ENCODE measurements around the gene DEFB121. TPM values are rescaled to one million over a fixed set of nuclear protein-coding genes. Genes with fewer than 3 reads are reported as not detected.

The DEFB121 gene
- total RNA-seq, 1 experiment from 2014 or later: not detected

DNA sequence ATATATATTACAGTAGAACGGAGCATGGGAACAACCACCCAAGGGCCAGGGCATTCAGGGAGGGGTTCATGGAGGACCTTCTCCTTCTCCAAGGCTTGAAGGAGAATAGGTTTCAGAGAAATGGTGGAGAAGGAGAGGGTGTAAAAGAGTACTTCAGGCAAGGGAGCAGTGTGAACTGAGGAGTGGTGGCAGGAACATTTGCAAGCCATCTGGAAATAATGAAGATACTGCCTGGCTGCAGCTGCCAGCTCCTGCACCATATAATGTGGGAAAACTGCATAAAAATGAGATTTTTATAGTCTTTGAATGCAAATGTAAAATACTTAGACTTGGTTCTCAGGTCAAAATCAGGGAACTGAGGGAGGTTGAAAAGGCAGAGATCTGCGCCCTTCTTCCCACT lies 9.6 kb upstream of the DEFB121 start (continued):
- no peak for TF ChIP-seq CEBPB (IDR thresholded peaks at IDR 0.05; ENCODE audit: low read depth)
- TF ChIP-seq, protein P1, sequence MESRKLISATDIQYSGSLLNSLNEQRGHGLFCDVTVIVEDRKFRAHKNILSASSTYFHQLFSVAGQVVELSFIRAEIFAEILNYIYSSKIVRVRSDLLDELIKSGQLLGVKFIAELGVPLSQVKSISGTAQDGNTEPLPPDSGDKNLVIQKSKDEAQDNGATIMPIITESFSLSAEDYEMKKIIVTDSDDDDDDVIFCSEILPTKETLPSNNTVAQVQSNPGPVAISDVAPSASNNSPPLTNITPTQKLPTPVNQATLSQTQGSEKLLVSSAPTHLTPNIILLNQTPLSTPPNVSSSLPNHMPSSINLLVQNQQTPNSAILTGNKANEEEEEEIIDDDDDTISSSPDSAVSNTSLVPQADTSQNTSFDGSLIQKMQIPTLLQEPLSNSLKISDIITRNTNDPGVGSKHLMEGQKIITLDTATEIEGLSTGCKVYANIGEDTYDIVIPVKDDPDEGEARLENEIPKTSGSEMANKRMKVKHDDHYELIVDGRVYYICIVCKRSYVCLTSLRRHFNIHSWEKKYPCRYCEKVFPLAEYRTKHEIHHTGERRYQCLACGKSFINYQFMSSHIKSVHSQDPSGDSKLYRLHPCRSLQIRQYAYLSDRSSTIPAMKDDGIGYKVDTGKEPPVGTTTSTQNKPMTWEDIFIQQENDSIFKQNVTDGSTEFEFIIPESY (IDR thresholded peaks at IDR 0.05; ENCODE audit: extremely low read depth, insufficient replicate concordance, low read length): no peak
- no peak for TF ChIP-seq CBX3 (IDR thresholded peaks at IDR 0.05; ENCODE audit: low read depth)
- TF ChIP-seq, protein P2, sequence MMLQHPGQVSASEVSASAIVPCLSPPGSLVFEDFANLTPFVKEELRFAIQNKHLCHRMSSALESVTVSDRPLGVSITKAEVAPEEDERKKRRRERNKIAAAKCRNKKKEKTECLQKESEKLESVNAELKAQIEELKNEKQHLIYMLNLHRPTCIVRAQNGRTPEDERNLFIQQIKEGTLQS (IDR thresholded peaks at IDR 0.05): no peak
- TF ChIP-seq POLR2A (IDR thresholded peaks at IDR 0.05; ENCODE audit: borderline replicate concordance, extremely low read depth, insufficient read depth, insufficient read length): no peak
- TF ChIP-seq, protein P3, sequence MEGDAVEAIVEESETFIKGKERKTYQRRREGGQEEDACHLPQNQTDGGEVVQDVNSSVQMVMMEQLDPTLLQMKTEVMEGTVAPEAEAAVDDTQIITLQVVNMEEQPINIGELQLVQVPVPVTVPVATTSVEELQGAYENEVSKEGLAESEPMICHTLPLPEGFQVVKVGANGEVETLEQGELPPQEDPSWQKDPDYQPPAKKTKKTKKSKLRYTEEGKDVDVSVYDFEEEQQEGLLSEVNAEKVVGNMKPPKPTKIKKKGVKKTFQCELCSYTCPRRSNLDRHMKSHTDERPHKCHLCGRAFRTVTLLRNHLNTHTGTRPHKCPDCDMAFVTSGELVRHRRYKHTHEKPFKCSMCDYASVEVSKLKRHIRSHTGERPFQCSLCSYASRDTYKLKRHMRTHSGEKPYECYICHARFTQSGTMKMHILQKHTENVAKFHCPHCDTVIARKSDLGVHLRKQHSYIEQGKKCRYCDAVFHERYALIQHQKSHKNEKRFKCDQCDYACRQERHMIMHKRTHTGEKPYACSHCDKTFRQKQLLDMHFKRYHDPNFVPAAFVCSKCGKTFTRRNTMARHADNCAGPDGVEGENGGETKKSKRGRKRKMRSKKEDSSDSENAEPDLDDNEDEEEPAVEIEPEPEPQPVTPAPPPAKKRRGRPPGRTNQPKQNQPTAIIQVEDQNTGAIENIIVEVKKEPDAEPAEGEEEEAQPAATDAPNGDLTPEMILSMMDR (IDR thresholded peaks at IDR 0.05 in 2 of 3, conservative IDR thresholded peaks at IDR 0.05 in 1 of 3; ENCODE audit: borderline replicate concordance in 1 of 3, insufficient read depth in 1 of 3, low read depth in 2 of 3, low read length in 2 of 3): no peak
- TF ChIP-seq ELF1 (IDR thresholded peaks at IDR 0.05; ENCODE audit: borderline replicate concordance, low read depth): no peak

DNA sequence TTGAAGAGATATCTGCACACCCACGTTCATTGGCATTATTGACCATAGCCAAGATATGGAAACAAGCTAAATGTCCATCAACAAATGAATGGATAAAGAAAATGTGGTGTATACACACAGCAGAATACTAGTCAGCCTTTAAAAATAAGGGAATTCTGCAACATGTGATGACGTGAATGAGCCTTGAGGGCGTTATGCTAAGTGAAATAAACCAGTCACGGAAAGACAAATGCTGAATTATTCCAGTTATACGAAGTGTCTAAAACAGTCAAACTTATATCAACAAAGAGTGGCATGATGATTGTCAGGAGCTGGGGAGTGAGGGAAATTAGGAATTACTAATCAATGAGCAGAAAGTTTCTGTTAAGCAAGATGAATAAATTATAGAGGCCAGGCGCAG lies 8.4 kb upstream of the DEFB121 start:
- H4K20me1 ChIP-seq (ENCODE audit: insufficient read depth): no peaks in the 10 kb centered on the region
- ATAC-seq: no peak
- BruUV-seq (replicated peaks): no TSS peak
- no peak overlapping the region for H2AFZ ChIP-seq (ENCODE audit: low read depth, low read length, poor library complexity, severe bottlenecking)
- no peak overlapping the region for H3K9ac ChIP-seq (ENCODE audit: low read length)
- H3K4me2 ChIP-seq (ENCODE audit: low read length): no peak overlapping the region
- no peaks in the 10 kb centered on the region for H3K9me2 ChIP-seq (ENCODE audit: insufficient read depth)
- intact Hi-C loops (cut with micrococcal nuclease): no loop called here
- H3K27me3 ChIP-seq (ENCODE audit: insufficient read depth, low read length): peaks cover 15% of the 10 kb centered on the region; the same call in 1 of the 2 replicates
- POLR2A ChIA-PET: interaction anchor here (1.3 kb wide), 1 partner anchor 9 kb away, joined by 3 read pairs; no protein-coding TSS in a partner anchor
- CTCF ChIA-PET: interaction anchor here (0.5 to 3.2 kb wide), 4 partner anchors 15 to 88 kb away, joined by 3 to 28 read pairs (median 4); no protein-coding TSS in a partner anchor
- no peaks in the 10 kb centered on the region for H3K79me2 ChIP-seq (ENCODE audit: insufficient read depth, low read length)
- TF ChIP-seq, protein P3 (IDR thresholded peaks at IDR 0.05 in 2 of 3, conservative IDR thresholded peaks at IDR 0.05 in 1 of 3; ENCODE audit: borderline replicate concordance in 1 of 3, insufficient read depth in 1 of 3, low read depth in 2 of 3, low read length in 2 of 3): no peak
- TF ChIP-seq, protein P1 (IDR thresholded peaks at IDR 0.05; ENCODE audit: extremely low read depth, insufficient replicate concordance, low read length): no peak
- no peak for TF ChIP-seq SIN3A (IDR thresholded peaks at IDR 0.05; ENCODE audit: low read depth)
- no peak for TF ChIP-seq EZH2phosphoT487 (IDR thresholded peaks at IDR 0.05; ENCODE audit: borderline replicate concordance)
- no peak for DNase-seq (ENCODE audit: low read depth, low spot score)
- no peak overlapping the region for H3K27ac ChIP-seq (ENCODE audit: low read depth, low read length)
- no peaks in the 10 kb centered on the region for H3K4me1 ChIP-seq (ENCODE audit: control insufficient read depth in 1 of 2, insufficient read depth in 2 of 2, low read length in 2 of 2)
- RAD21 ChIA-PET (ENCODE audit: low non-redundant PET in 1 of 2, low total read pairs in 2 of 2, uncharacterized antibody in 2 of 2, unreplicated experiment in 2 of 2): no interaction called here
- H3K9me3 ChIP-seq (ENCODE audit: control insufficient read depth in 1 of 2, insufficient read depth in 1 of 2, low read depth in 1 of 2, low read length in 2 of 2): no peaks in the 10 kb centered on the region
- no peaks in the 10 kb centered on the region for H3K36me3 ChIP-seq (ENCODE audit: control insufficient read depth in 1 of 2, insufficient read depth in 2 of 2, low read length in 2 of 2)
- H3K4me3 ChIP-seq (replicated peaks in 1 of 2; ENCODE audit: low read depth in 1 of 2, low read length in 2 of 2): no peak overlapping the region

Measured in HCT116 (cell line).